NCI-H69 (cell line): ENCODE measurements around the gene PRXL2B.
"Not testable (repeated sequence)": the region's sequence is repeated elsewhere in the genome, so short reads cannot be mapped to it uniquely, and the experiment has no call there.

Source experiments
- DNase-seq: peaks from one replicate; lab custom pipeline; 2025; lab: John Stamatoyannopoulos, UW

The PRXL2B gene

DNA sequence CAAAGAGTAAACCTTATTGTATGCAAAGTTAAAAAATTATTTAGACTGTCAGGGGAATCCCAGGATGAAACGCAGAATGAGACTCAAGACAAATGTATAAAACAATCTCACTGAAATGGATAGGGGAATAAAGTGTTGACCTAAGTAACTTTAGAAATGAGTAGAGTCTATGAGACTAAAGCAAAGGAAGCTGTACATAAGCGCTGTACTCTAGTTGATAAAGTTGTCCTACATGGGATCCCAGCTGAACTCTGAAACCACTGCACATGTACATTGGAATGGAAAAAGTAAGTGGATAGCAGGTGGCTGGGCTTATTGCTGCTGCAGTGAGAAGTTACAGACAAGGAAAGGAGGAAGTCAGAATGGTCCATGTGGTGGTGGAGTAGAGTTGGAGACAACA lies 27.6 kb downstream of the PRXL2B start:
- no peak for DNase-seq

DNA sequence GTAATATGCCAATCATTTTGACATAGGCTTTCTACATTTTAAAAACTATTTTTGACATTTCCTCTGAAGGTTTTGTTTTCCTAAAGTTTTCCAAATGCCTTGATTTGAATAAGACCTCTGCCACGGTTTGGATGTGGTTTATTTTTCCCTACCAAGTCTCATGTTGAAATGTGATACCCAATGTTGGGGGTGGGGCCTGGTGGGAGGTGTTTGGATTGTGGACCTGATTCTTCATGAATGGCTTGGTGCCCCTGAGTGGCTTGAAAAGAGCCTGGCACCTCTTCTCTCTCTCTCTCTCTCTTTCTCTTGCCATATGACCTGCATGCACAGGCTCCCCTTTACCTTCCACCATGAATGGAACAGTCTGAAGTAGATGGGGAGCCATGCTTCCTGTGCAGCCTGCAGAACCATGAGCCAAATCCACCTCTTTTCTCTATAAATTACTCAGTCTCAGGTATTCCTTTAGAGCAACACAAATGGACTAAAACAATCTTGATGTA lies 31.4 kb downstream of the PRXL2B start:
- DNase-seq, result no peak

DNA sequence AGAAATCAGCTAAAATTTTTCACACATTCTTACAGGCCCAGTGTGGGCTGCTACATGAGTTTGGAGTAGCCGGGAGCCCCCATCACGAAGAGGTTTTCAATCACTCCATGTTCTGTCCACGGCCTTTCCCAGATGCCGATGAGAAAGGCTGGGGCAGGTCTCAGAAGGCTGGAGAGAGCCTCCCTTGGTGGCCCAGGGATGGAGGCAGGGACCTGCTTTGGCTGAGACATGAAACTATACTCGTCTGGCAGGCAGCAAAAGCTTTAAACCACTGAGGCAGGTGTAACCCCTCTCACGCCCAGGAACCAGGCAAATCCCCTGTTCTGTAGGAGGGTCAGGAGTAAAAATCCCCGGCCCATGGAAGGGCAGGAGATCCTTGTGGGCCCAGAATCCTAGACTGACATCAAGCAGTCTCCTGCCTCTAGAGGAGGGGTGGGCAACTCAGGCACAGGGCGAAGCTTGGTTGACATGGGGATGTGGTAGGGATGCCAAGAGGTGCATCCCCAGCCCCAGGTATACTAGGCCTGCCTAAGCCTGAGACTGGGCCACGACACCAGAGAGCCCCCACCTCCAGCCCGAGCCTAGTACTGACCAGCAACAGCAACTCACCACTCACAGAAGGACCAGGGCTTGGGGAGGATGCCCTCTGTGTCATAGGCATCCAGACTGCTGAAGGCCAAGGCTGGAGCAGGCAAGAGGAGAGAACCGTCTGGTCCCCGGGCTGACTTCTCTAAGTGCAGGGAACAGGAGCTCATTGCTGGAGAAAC lies 37.2 kb downstream of the PRXL2B start:
- no peak for DNase-seq

- DNase-seq, result no peak
These were observed 38.2 kb downstream of the PRXL2B start for GRCh38 chr1:2624735-2625300.

GRCh38 chr1:2625311-2625710 lies 38.7 kb downstream of the PRXL2B start:
- DNase-seq, result no peak

- not testable (repeated sequence) for DNase-seq
These were observed 39.2 kb downstream of the PRXL2B start for GRCh38 chr1:2625748-2626147.

DNA sequence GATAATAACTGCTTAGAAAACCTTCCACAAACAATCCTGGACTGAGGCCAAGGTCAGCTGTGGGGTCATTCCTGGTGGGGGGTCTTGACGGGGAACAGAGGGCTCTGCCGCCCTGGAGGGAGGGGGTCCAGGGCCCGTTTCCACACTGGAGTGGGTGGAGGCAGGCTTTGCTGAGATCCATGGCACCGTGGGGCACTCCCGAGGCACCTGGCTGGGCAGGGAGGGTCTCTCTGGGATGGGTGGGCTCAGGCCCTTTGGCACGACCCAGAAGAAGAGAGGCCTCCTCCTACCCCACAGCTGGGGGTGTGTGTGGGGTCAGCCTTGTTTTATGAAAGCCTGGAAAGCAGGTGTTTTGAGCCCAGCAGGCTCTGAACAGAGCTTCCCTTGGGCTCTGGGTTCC lies 41.2 kb downstream of the PRXL2B start:
- DNase-seq, result no peak

DNA sequence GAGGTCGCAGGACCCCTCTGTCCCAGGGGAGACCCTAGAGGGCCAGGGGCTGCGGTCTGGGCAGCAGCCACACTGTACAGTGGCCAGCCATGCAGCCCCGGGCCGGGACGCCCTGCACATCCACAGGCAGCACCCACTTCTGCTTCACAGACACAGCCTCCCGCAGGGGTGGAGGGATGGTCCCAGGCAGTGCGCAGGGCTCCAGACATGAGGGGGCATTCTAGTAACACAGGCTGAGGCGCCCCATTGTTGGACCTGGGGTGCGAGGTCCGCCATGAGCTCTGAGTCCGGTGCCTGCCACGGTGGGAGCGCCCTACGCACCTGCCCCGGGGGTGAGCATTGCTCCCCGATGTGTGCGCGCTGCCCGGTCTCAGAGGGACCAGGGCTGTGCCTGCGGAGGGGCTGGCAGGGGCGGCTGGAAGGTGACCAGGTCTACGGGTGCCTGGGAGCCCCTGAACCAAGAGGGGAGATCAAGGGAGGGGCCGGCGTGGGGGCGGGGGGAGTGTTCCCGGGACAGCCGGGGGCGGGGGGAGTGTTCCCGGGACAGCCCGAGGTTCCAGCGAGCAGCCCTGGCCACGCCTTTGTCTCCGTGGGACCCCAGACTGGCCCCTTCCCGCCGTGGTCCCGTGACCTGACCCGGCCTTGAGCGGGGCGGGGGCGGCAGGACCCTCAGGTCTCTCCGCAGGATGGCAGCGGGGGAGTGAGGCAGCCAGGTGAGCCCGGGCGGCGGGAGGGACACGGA lies 41.8 kb downstream of the PRXL2B start:
- no peak for DNase-seq

DNA sequence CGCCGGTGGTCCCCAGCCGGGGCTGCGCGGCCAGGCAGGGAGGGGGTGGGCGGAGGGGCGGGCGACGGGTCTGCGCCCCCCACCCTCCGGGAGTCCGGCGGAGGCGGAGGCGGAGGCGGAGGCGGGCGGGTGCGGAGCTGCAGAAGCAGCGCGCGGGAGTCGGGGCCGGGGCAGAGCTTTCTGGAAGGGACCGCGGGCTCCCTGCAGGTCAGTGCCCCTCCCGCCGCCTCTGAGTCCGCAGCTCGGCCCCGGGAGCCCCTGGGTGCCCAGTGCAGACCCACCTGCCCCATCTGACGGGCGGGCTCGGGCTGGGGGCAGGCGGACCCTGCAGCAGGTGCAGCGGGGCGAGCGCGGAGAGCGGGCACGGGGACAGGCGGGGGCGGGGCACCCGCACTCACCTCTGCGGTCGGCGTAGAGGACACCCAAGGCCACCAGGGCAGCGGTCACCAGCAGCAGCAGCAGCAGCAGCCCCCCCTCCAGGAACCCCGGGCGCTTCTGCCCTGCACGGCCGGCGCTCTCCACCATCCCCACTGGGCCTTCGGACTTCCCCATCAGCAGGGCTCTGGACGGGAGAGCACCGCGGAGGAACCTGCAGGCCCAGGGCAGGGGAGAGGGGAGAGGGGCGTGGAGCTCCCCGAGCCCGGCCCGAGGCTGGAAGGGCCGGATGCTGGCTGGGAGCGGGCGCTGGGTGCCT lies 42.5 kb downstream of the PRXL2B start:
- no peak for DNase-seq

DNA sequence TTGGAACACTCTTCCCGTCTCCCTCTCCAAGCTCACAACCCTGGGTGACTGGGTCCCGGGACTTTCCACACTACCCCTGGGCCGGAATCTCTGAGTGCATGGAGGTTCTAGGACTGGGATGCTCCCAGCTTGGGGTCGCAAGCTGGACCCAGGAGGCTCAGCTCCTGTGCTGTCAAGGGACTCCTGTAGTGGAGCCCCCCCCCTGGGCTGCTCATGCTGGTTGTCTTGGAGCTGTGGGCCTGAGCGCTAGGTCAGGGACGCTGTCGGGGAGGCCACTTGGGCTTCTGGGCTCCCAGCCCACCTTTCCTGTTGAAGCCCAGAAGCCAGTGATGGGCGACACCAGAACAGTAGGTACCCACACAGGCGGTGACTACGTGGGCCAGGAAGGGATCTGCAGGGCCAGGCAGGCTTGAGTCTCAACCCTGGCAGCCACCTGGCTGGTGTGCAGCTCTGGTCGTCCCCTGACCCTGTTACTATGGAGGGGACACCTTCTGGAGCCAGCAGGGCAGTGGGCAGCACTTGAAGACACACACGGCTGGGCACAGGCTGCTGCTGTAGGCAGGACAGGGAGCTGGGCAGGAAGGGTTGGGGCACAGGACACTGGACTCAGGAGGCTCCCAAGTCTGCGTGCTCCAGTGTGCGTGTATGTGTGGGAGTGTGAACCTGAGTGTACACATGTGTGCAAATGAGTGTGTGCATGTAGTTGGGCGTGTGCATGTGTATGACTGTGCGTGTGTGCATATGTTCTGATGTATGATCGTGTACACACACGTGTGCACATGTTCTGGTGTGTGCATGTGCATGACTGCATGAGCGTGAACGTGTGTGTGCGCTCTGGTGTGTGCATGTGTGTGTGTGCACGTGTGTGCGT lies 43.3 kb downstream of the PRXL2B start:
- DNase-seq, result no peak

GRCh38 chr1:2630498-2631135 lies 44.0 kb downstream of the PRXL2B start:
- no peak for DNase-seq

DNA sequence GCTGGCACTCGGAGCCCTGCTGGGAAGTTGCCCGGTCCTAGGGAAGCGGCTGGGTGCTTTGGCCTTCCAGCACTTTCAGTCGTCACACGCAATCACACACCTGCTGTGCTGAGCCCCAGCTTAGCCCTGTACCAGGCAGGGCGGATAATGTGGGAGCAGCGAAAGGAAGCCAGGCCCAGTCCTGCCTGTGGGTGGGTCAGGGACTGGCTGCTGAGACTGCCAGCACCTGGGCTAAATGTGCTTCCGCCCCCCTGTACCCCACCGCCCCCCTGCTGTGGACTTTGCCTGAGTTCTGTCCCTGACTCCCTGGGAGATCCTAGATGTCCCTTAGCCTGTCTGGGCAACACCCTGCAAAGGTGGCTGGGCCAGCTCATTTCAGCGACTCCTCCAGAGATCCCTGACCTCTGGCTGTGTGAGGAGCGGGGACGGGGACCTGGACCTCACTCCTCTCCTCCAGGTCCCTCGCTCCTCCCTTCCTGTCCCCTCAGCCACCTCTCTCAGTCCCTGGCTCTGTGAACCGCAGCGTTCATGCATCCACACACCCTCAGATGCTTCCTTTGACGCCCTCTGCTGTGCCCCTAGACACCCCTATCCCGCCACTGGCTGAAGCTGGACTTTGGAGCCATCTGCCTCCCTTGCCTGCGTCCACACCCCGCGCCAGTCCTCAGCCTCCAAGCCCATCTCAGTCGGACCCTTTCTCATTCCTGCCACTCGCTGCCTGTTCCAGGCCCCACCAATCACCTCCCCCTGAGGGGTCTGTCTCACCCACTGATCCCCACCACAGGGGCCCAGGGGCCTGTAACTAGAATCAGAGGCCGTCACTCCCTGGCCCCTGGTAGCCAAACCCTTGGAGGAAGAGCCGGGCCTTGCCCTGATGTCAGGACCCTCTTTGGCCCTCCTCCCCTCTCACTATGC lies 44.8 kb downstream of the PRXL2B start:
- DNase-seq, result no peak

- no peak for DNase-seq
These were observed 45.5 kb downstream of the PRXL2B start for GRCh38 chr1:2632051-2632430.

DNA sequence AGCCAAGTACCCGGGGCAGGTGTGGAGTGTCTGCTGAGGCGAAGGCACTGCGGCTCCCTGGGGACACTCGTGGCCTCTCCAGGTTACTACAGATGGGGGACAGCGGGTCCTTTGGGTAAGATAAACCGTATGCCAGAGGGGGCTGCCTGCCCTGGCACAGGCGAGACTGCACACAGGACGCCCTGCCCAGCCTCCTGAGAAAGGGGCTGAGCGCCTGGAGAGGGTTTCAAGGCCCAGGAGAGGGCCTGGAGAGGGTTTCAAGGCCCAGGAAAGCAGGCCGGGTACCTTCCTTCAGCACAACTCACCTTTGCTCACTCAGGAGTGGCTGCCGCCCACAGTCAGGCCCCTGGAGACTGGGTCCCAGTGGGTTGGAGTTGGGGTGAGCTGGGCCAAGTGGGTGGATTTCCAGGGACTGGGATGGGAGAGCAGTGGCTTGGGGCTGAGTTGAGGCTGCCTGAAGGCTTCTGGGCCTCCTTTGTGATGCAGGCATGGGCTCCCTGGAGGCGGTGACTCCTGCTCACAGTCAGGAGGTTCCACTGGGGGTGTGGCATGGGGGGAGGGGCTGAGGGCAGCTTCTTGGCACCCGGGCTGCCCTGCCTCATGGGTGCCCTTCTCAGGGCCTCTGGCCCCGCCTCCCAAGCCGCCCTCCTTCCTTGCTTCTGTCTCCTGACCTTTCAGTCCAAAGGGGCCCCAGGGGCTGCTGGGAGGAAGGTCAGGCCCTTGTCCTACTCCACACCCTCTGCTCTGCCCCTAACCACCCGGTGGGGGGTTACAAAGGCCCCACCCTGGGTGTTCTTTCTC lies 46.2 kb downstream of the PRXL2B start, which contains the start of gene MMEL1:
TSS of gene MMEL1 (minus strand) at position 456 of the 801 bp plus-strand sequence. CDS start 3,532 bp downstream, outside the sequence.
- DNase-seq, result no peak

DNA sequence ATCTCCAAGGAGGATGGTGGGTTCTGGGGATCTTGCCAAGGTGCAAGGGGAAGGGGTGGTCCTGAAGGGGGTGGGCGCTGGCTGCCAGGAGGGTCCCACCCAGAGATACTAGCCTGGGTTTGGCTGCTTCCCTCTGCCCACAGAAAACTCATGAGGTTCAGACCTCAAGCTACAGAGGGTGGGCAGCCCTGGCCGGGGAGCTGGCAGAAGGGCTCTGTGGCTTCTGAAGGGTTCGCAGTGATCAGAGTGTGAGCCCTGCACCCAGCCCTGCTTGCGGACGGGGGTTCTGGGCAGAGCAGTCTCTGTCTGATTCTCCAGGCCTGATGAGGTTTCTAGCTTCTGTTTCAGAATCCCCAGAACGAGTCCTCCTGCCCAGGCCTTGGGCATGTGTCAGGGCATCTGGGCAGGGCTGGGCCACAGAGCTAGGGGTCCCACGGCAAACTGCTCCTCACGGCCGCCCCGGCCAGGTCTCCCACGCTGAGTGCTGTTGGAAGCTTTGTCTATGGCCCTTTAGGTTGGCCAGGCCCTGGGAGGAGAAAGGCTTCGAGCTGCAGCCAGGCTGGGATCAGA lies 46.9 kb downstream of the PRXL2B start:
- no peak for DNase-seq

DNA sequence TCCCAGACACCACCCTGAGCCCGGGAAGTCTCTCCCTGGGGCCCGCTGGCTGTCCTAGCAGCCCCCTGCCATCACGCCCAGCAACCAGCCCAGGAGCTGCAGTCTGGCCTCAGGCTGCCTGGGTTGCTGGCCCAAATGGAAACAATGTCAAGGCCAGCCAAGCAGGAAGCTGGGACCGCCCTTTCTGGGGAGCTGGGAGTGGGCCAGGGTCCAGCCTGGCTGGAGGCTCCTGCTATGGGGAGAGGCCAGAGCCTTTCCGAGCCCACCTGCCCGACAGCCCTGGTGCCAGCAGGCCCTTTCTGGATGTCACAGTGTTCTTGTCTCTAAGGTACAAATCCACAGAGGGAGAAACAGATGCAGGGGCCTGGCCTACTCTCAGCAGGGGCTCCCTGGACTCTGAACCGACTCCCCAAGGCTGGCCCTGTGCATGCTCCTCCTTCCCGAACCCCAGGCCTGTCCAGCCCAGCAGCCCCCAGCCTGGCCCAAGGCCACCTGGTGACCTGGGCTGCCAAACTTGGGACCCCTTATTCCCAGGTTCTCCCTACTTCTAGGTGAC lies 47.4 kb downstream of the PRXL2B start:
- DNase-seq, result no peak

DNA sequence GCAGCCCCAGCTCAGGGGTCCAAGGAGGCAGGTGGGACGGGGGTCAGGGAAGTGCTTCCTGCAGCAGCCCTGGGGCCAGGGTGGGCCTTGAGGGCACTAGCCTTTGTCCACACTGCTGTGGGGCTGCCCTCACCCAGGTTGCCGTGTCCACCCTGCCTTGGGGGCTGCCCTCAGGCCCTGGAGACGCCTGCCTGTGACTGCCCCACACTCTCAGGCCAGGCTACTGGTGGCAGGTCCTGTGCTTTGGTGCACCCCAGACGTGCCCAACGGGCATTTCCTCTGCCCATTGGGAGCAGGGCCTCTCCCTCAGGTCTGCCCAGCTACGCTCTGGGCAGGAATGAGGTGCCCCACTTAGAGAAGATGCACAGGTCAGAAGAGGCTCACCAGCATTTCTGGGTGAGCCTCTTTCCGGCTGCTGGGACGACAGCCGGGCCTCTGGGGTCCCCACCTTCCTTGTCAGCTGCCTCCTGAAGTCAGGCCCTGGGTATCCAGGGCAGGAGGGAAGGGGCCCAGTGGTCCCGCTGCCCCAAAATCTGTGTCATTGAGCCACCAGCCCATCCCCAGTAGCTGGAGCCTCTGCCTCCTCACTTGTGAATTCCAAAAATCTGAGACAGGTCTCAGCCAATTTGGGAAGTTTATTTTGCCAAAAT lies 48.9 kb downstream of the PRXL2B start:
- DNase-seq, result no peak

GRCh38 chr1:2636733-2637132 lies 50.2 kb downstream of the PRXL2B start:
- no peak for DNase-seq
